IMR-90 (cell line): Measurements from ENCODE around the gene ZFAND5. TPM values are rescaled to one million over a fixed set of nuclear protein-coding genes. Genes with fewer than 3 reads are reported as not detected.

Experiments
- ATAC-seq: fragments of 200-7000 bp; cut with Tn5 transposase; 2 replicates; pipeline ENCODE4 v1.9.1; 2020; ENCODE audit warnings: low read depth, mild to moderate bottlenecking, moderate library complexity
- BruUV-seq: library from RNA; stranded (reverse); fragments of 400-500 nt; replicated peaks from 2 replicates; lab custom pipeline; 2021; lab: Mats Ljungman, UMichigan
- CTCF ChIA-PET: fragments of 300-600 bp; formaldehyde crosslinking; extraction: SDS; loops from one replicate; lab custom pipeline; 2021; ENCODE audit warnings: antibody characterized with exemption; lab: Yijun Ruan, JAX
- POLR2A ChIA-PET: fragments of 300-600 bp; sonication (Branson Sonifier 250); formaldehyde crosslinking; loops from one replicate; lab custom pipeline; 2022; ENCODE audit warnings: antibody characterized with exemption; ENCODE audit not compliant: unreplicated experiment; lab: Charles Lee
- DNase-seq: peaks from one replicate; pipeline ENCODE4 v3.0.0; 2013
- H2AFZ ChIP-seq: replicated peaks from 2 replicates; pipeline ENCODE3; 2013; ENCODE audit warnings: low read length, mild to moderate bottlenecking; ENCODE audit not compliant: poor library complexity
- H2AK5ac ChIP-seq: 2 replicates; pipeline ENCODE4 v1.6.1; 2013; ENCODE audit warnings: low read depth, low read length, inconsistent platforms
- H2AK9ac ChIP-seq: replicated peaks from 2 replicates; pipeline ENCODE3; 2013; ENCODE audit warnings: mild to moderate bottlenecking, low read depth, low read length, moderate library complexity; ENCODE audit not compliant: poor library complexity
- H2BK120ac ChIP-seq: 2 replicates; pipeline ENCODE4 v1.6.1; 2013; ENCODE audit warnings: low read depth, low read length, inconsistent platforms
- H2BK15ac ChIP-seq: 3 replicates; pipeline ENCODE4 v1.6.1; 2013; ENCODE audit warnings: low read depth, low read length, inconsistent platforms
- H2BK20ac ChIP-seq: 2 replicates; pipeline ENCODE4 v1.6.1; 2013; ENCODE audit warnings: low read depth, mild to moderate bottlenecking, inconsistent platforms, low read length, moderate library complexity
- H2BK5ac ChIP-seq: 2 replicates; pipeline ENCODE4 v1.6.1; 2013; ENCODE audit warnings: mild to moderate bottlenecking, low read depth, low read length, inconsistent platforms; ENCODE audit not compliant: poor library complexity, severe bottlenecking
- H3K14ac ChIP-seq: replicated peaks from 2 replicates; pipeline ENCODE4 v1.6.1; 2013; ENCODE audit warnings: low read depth, low read length, inconsistent platforms
- H3K18ac ChIP-seq: 2 replicates; pipeline ENCODE4 v1.6.1; 2013; ENCODE audit warnings: low read depth, low read length, control low read depth
- H3K23ac ChIP-seq: 2 replicates; pipeline ENCODE4 v1.6.1; 2013; ENCODE audit warnings: low read depth, low read length, inconsistent platforms
- H3K27ac ChIP-seq: 2 replicates; pipeline ENCODE4 v1.5.1; 2013; ENCODE audit warnings: mild to moderate bottlenecking, control low read depth, low read length; ENCODE audit not compliant: insufficient read depth
- H3K27me3 ChIP-seq: 2 replicates; pipeline ENCODE4 v1.6.1; 2013; ENCODE audit warnings: low read length; ENCODE audit not compliant: control insufficient read depth, insufficient read depth
- H3K36me3 ChIP-seq: 2 replicates; pipeline ENCODE4 v1.6.1; 2013; ENCODE audit warnings: low read length, mixed read lengths; ENCODE audit not compliant: control insufficient read depth, insufficient read depth
- H3K4ac ChIP-seq: 2 replicates; pipeline ENCODE4 v1.6.1; 2013; ENCODE audit warnings: low read depth, low read length, inconsistent platforms
- H3K4me1 ChIP-seq: 2 replicates; pipeline ENCODE4 v1.6.1; 2013; ENCODE audit warnings: low read length, mixed read lengths; ENCODE audit not compliant: control insufficient read depth, insufficient read depth
- H3K4me2 ChIP-seq: 2 replicates; pipeline ENCODE4 v1.6.1; 2013; ENCODE audit warnings: low read depth, mild to moderate bottlenecking, control low read depth, low read length, moderate library complexity
- H3K4me3 ChIP-seq: 2 replicates; pipeline ENCODE4 v1.5.1; 2013; ENCODE audit warnings: low read depth, mild to moderate bottlenecking, control low read depth, low read length, moderate library complexity; ENCODE audit not compliant: insufficient read depth
- H3K56ac ChIP-seq: 2 replicates; pipeline ENCODE4 v1.6.1; 2013; ENCODE audit warnings: low read length, inconsistent platforms; ENCODE audit not compliant: insufficient read depth; ENCODE audit errors: extremely low read depth
- H3K79me1 ChIP-seq, 2 experiments: 2 replicates each; pipeline ENCODE4 v1.6.1; 2013; ENCODE audit warnings: low read length in 2 of 2, inconsistent platforms in 1 of 2, low read depth in 1 of 2
- H3K9ac ChIP-seq: 2 replicates; pipeline ENCODE4 v1.6.1; 2013; ENCODE audit warnings: low read depth, low read length, control low read depth
- H3K9me1 ChIP-seq: 2 replicates; pipeline ENCODE4 v1.6.1; 2013; ENCODE audit warnings: low read length, inconsistent platforms; ENCODE audit not compliant: insufficient read depth
- H3K9me3 ChIP-seq: 2 replicates; pipeline ENCODE4 v1.6.1; 2013; ENCODE audit warnings: low read length; ENCODE audit not compliant: control insufficient read depth, insufficient read depth
- H4K20me1 ChIP-seq: 2 replicates; pipeline ENCODE4 v1.6.1; 2013; ENCODE audit warnings: low read length, inconsistent platforms; ENCODE audit not compliant: insufficient read depth
- H4K5ac ChIP-seq: 2 replicates; pipeline ENCODE4 v1.6.1; 2013; ENCODE audit warnings: mild to moderate bottlenecking, low read depth, low read length, control low read depth
- H4K8ac ChIP-seq, 2 experiments: 2 replicates each; pipeline ENCODE4 v1.6.1; 2013; ENCODE audit warnings: low read depth in 2 of 2, low read length in 2 of 2, control low read depth in 1 of 2, inconsistent platforms in 1 of 2
- H4K91ac ChIP-seq: 2 replicates; pipeline ENCODE4 v1.6.1; 2013; ENCODE audit warnings: low read depth, low read length, inconsistent platforms; ENCODE audit not compliant: insufficient read depth
- BHLHE40 ChIP-seq: fragments of 150-350 bp; IDR thresholded peaks from 2 replicates; pipeline ENCODE4 v1.6.1; 2016; ENCODE audit warnings: mild to moderate bottlenecking, low read depth, low read length
- CEBPB ChIP-seq: IDR thresholded peaks from 2 replicates; pipeline ENCODE4 v1.6.1; 2012; ENCODE audit warnings: low read depth, low read length, improper control_type of control experiment
- CHD1 ChIP-seq: IDR thresholded peaks from 2 replicates; pipeline ENCODE4 v1.6.1; 2012; ENCODE audit warnings: low read depth, low read length, improper control_type of control experiment
- CTCF ChIP-seq: conservative IDR thresholded peaks from 2 replicates; pipeline ENCODE4 v1.5.1; 2012; ENCODE audit warnings: mild to moderate bottlenecking, low read depth, low read length, improper control_type of control experiment
- ELK1 ChIP-seq: fragments of 150-350 bp; IDR thresholded peaks from 2 replicates; pipeline ENCODE4 v1.6.1; 2016; ENCODE audit warnings: low read depth, mild to moderate bottlenecking, low read length, moderate library complexity, borderline replicate concordance
- FOS ChIP-seq: fragments of 150-350 bp; IDR thresholded peaks from 2 replicates; pipeline ENCODE4 v1.6.1; 2016; ENCODE audit warnings: low read depth, low read length
- MAZ ChIP-seq: IDR thresholded peaks from 2 replicates; pipeline ENCODE4 v1.6.1; 2012; ENCODE audit warnings: low read depth, mild to moderate bottlenecking, low read length, improper control_type of control experiment, moderate library complexity, borderline replicate concordance
- MXI1 ChIP-seq: IDR thresholded peaks from 2 replicates; pipeline ENCODE4 v1.6.1; 2012; ENCODE audit warnings: low read depth, mild to moderate bottlenecking, low read length, moderate library complexity, borderline replicate concordance
- NFE2L2 ChIP-seq: fragments of 150-350 bp; IDR thresholded peaks from 2 replicates; pipeline ENCODE4 v1.6.1; 2016; ENCODE audit warnings: low read depth, mild to moderate bottlenecking, low read length
- POLR2A ChIP-seq: IDR thresholded peaks from 2 replicates; pipeline ENCODE4 v1.6.1; 2012; ENCODE audit warnings: mild to moderate bottlenecking, low read depth, low read length
- RFX5 ChIP-seq: IDR thresholded peaks from 2 replicates; pipeline ENCODE4 v1.8.0; 2012; ENCODE audit warnings: low read depth, mild to moderate bottlenecking, low read length, moderate library complexity
- SMC3 ChIP-seq: fragments of 150-350 bp; IDR thresholded peaks from 2 replicates; pipeline ENCODE4 v1.6.1; 2016; ENCODE audit warnings: low read depth, mild to moderate bottlenecking, antibody characterized with exemption, low read length, moderate library complexity
- WGBS, 2 experiments: methylation state at CpG; one replicate each; pipeline versions ENCODE4 v1.1.5 to v1.1.7; 2013; ENCODE audit warnings: missing lambda C conversion rate in 2 of 2; ENCODE audit not compliant: insufficient read length in 1 of 2; ENCODE audit errors: extremely low coverage in 2 of 2; 5-methylcytosine and 5-hydroxymethylcytosine counted together
- dilution Hi-C: fragments of 300-500 bp; cut with HindIII; formaldehyde crosslinking; loops from one replicate; pipeline ENCODE4 v1.14.3; 2018; ENCODE audit warnings: low sequenced_read_pairs; ENCODE audit not compliant: unreplicated experiment
- in situ Hi-C: fragments of 300-500 bp; cut with MboI; formaldehyde crosslinking; loops from 3 replicates; pipeline ENCODE4 v1.14.3; 2019; ENCODE audit warnings: low sequenced_read_pairs, inconsistent platforms, mixed read lengths
- intact Hi-C: fragments of 100-400 bp; cut with micrococcal nuclease; formaldehyde crosslinking; loops from 2 replicates; pipeline ENCODE4 v1.10.0; 2022
- polyA plus RNA-seq, 3 experiments: library from polyadenylated mRNA; depleted of rRNA; stranded (reverse); fragments of >200 nt; gene quantifications; 2 replicates each; pipeline ENCODE4 v1.2.3, GENCODE V29; 2012; ENCODE audit warnings: low replicate concordance in 1 of 3
- total RNA-seq: library from RNA; depleted of rRNA; stranded (reverse); fragments of >200 nt; gene quantifications from 2 replicates; pipeline ENCODE4 v1.2.3, GENCODE V29; 2012
- TF ChIP-seq, protein P1 (sequence below): fragments of 150-350 bp; IDR thresholded peaks from 2 replicates; pipeline ENCODE4 v1.6.1; 2017; ENCODE audit warnings: mild to moderate bottlenecking, antibody characterized with exemption, low read length, low read depth

Gene ZFAND5
- total and polyA plus RNA-seq, 2 of the 4 experiments (the other 2 are of a cell fraction), result 35.8 to 85.2 TPM

- Histone ChIP-seq H3K4me3 (no peak overlapping the region), H3K56ac (no peak overlapping the region), H3K9me1 (no peaks in the 10 kb centered on the region), H4K91ac (no peak overlapping the region), H3K18ac (no peak overlapping the region), H3K4me2 (no peak overlapping the region), H3K9ac (no peak overlapping the region), H4K20me1 (no peaks in the 10 kb centered on the region), H2AFZ (no peak overlapping the region), H3K4ac (no peak overlapping the region), H2BK20ac (no peak overlapping the region), H3K4me1 (no peaks in the 10 kb centered on the region), H2BK5ac (no peak overlapping the region), H3K9me3 (no peaks in the 10 kb centered on the region), H3K14ac (no peak overlapping the region), H2AK5ac (no peak overlapping the region), H4K8ac (no peak overlapping the region), H3K36me3 (no peaks in the 10 kb centered on the region), H2AK9ac (no peak overlapping the region), H3K23ac (no peak overlapping the region), H3K27me3 (no peaks in the 10 kb centered on the region), H2BK120ac (no peak overlapping the region), H2BK15ac (no peak overlapping the region), H3K27ac (no peak overlapping the region), H4K5ac (no peak overlapping the region), H3K79me1 (no peaks in the 10 kb centered on the region)
- ChIA-PET CTCF (no interaction called here), POLR2A (no interaction called here)
- ATAC-seq (no peak), DNase-seq (no peak)
- in situ Hi-C loops (no loop called here), intact Hi-C loops (no loop called here), dilution Hi-C loops (no loop called here)
- BruUV-seq, result no TSS peak
- WGBS, 2 experiments, result no CpG with 5 or more reads among the region's 1 CpG
- no peak for TF ChIP-seq CEBPB
- TF ChIP-seq SMC3, result no peak
- no peak for TF ChIP-seq RFX5
- TF ChIP-seq MAZ, result no peak
- no peak for TF ChIP-seq NFE2L2
- TF ChIP-seq ELK1, result no peak
- TF ChIP-seq BHLHE40, result no peak
- TF ChIP-seq CHD1, result no peak
- no peak for TF ChIP-seq FOS
- no peak for TF ChIP-seq POLR2A
- TF ChIP-seq MXI1, result no peak
- no peak for TF ChIP-seq CTCF
- TF ChIP-seq, protein P1, sequence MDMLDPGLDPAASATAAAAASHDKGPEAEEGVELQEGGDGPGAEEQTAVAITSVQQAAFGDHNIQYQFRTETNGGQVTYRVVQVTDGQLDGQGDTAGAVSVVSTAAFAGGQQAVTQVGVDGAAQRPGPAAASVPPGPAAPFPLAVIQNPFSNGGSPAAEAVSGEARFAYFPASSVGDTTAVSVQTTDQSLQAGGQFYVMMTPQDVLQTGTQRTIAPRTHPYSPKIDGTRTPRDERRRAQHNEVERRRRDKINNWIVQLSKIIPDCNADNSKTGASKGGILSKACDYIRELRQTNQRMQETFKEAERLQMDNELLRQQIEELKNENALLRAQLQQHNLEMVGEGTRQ, result no peak
These were observed 45.2 kb upstream of the ZFAND5 start for GRCh38 chr9:72410214-72410613.
